HepG2 (cell line): ENCODE measurements around the gene THOP1. TPM values are rescaled to one million over a fixed set of nuclear protein-coding genes. Genes with fewer than 3 reads are reported as not detected.
A peak's percentile ranks its signal among the peaks of the same experiment; 100 is the strongest.

Experiments
- BATF2 ChIP-seq: sonication (generic); formaldehyde crosslinking; IDR thresholded peaks from 2 replicates; pipeline ENCODE4 v1.8.0; 2022; ENCODE audit warnings: mild to moderate bottlenecking, missing genetic modification reagents, moderate library complexity
- CBFB ChIP-seq: sonication (generic); formaldehyde crosslinking; IDR thresholded peaks from 2 replicates; pipeline ENCODE4 v1.4.0; 2020; ENCODE audit warnings: missing genetic modification reagents
- CBX1 ChIP-seq: IDR thresholded peaks from one replicate; pipeline ENCODE4 v1.6.1; 2016; ENCODE audit warnings: antibody characterized with exemption, low read depth
- CEBPB ChIP-seq: IDR thresholded peaks from 2 replicates; pipeline ENCODE4 v1.6.1; 2011; ENCODE audit warnings: low read depth, low read length, improper control_type of control experiment, borderline replicate concordance
- CHCHD3 ChIP-seq: sonication (generic); formaldehyde crosslinking; IDR thresholded peaks from 2 replicates; pipeline ENCODE4 v1.8.0; 2022; ENCODE audit warnings: mild to moderate bottlenecking, missing genetic modification reagents, moderate library complexity
- E2F1 ChIP-seq: sonication (generic); formaldehyde crosslinking; IDR thresholded peaks from 2 replicates; pipeline ENCODE4 v1.5.0; 2020; ENCODE audit warnings: missing genetic modification reagents
- FOXC1 ChIP-seq: sonication (generic); formaldehyde crosslinking; IDR thresholded peaks from 2 replicates; pipeline ENCODE4 v1.8.0; 2022; ENCODE audit warnings: mild to moderate bottlenecking, missing genetic modification reagents, borderline replicate concordance
- KLF11 ChIP-seq: IDR thresholded peaks from 2 replicates; pipeline ENCODE4 v1.6.1; 2016; ENCODE audit warnings: missing compliant biosample characterization
- RARA ChIP-seq: IDR thresholded peaks from 2 replicates; pipeline ENCODE4 v1.6.1; 2016; ENCODE audit warnings: missing genetic modification reagents, missing compliant biosample characterization
- REPIN1 ChIP-seq: sonication (generic); formaldehyde crosslinking; IDR thresholded peaks from 2 replicates; pipeline ENCODE4 v1.8.0; 2022; ENCODE audit warnings: missing genetic modification reagents, low read depth, mild to moderate bottlenecking, borderline replicate concordance
- SIN3A ChIP-seq: IDR thresholded peaks from 2 replicates; pipeline ENCODE4 v1.6.1; 2011; ENCODE audit warnings: low read depth, mild to moderate bottlenecking, control low read depth, low read length, borderline replicate concordance
- SNAI1 ChIP-seq: sonication (generic); formaldehyde crosslinking; IDR thresholded peaks from 2 replicates; pipeline ENCODE4 v1.5.0; 2020; ENCODE audit warnings: mild to moderate bottlenecking, missing genetic modification reagents, borderline replicate concordance
- TEAD3 ChIP-seq: optimal IDR thresholded peaks from 2 replicates; pipeline ENCODE3; 2016; ENCODE audit warnings: borderline replicate concordance
- TOPORS ChIP-seq: sonication (generic); formaldehyde crosslinking; IDR thresholded peaks from 2 replicates; pipeline ENCODE4 v1.8.0; 2023; ENCODE audit warnings: mild to moderate bottlenecking, missing genetic modification reagents
- USF2 ChIP-seq, 2 experiments: sonication (generic) in 1 of 2; formaldehyde crosslinking in 1 of 2; IDR thresholded peaks; 2 replicates each; pipeline versions ENCODE4 v1.5.1 to v1.6.1; 2011 to 2020; ENCODE audit warnings: borderline replicate concordance in 1 of 2, low read depth in 1 of 2, low read length in 1 of 2, mild to moderate bottlenecking in 1 of 2, missing genetic modification reagents in 1 of 2, moderate library complexity in 1 of 2
- ZBTB14 ChIP-seq: sonication (generic); formaldehyde crosslinking; IDR thresholded peaks from 2 replicates; pipeline ENCODE4 v1.4.0; 2020; ENCODE audit warnings: missing genetic modification reagents
- ZFAT ChIP-seq: sonication (generic); formaldehyde crosslinking; conservative IDR thresholded peaks from 2 replicates; pipeline ENCODE4 v1.8.1; 2023; ENCODE audit warnings: missing genetic modification reagents, inconsistent platforms
- ZFP91 ChIP-seq: sonication (generic); formaldehyde crosslinking; IDR thresholded peaks from 2 replicates; pipeline ENCODE4 v1.9.0; 2022; ENCODE audit warnings: missing genetic modification reagents, mild to moderate bottlenecking, borderline replicate concordance
- ZNF10 ChIP-seq: sonication (generic); formaldehyde crosslinking; IDR thresholded peaks from 2 replicates; pipeline ENCODE4 v1.4.0; 2020; ENCODE audit warnings: mild to moderate bottlenecking, low read depth, missing genetic modification reagents, borderline replicate concordance
- ZNF180 ChIP-seq: sonication (generic); formaldehyde crosslinking; IDR thresholded peaks from 2 replicates; pipeline ENCODE4 v1.4.0; 2020; ENCODE audit warnings: low read depth, missing genetic modification reagents, borderline replicate concordance
- ZZZ3 ChIP-seq: sonication (generic); formaldehyde crosslinking; IDR thresholded peaks from 2 replicates; pipeline ENCODE4 v1.4.0; 2020; ENCODE audit warnings: missing genetic modification reagents, mild to moderate bottlenecking, borderline replicate concordance
- polyA plus RNA-seq, 8 experiments: library from polyadenylated mRNA; depleted of rRNA in 3 of 8; stranded (reverse) in 7 of 8; unstranded in 1 of 8; fragments of >200 nt; fragmentation: Illumina TruSeq in 4 of 8; extraction: Trizol in 4 of 8; gene quantifications; 2 replicates each; pipeline versions ENCODE4 v1.2.1 to v1.2.3, GENCODE V29; 2011 to 2016; ENCODE audit warnings: low read depth in 4 of 8, missing spikeins in 1 of 8, mixed read lengths in 1 of 8; ENCODE audit not compliant: insufficient read depth in 1 of 8
- total RNA-seq, 5 experiments: library from RNA; depleted of rRNA; stranded (reverse); fragments of >200 nt; fragmentation: Illumina TruSeq; extraction: Trizol; gene quantifications; 2 replicates each; pipeline ENCODE4 v1.2.3, GENCODE V29; 2016; ENCODE audit warnings: low read depth in 1 of 5

Gene THOP1
- total and polyA plus RNA-seq, 2 of the 13 experiments (the other 11 are each of a cell fraction or from before 2014, with no cell fraction given), result 74.4 to 116 TPM

- TF ChIP-seq ZBTB14 (CRISPR knock-in tag) (peak; percentile 59; the same call in 1 of the 2 replicates), USF2 (IDR thresholded peaks at IDR 0.05; ENCODE audit: low read depth, low read length) (no peak), USF2 (CRISPR knock-in tag; IDR thresholded peaks at IDR 0.05; ENCODE audit: borderline replicate concordance) (no peak), KLF11 (CRISPR knock-in tag) (no peak), FOXC1 (CRISPR knock-in tag) (peak; percentile 97; the same call in 1 of the 2 replicates), TOPORS (peak; percentile 62; the same call in 1 of the 2 replicates), SIN3A (peak; percentile 32; the same call in 1 of the 2 replicates), ZNF180 (CRISPR knock-in tag) (no peak), ZFP91 (CRISPR knock-in tag) (peak; percentile 79), ZFAT (no peak), REPIN1 (CRISPR knock-in tag) (peak; percentile 84; the same call in 1 of the 2 replicates), BATF2 (CRISPR knock-in tag) (peak; percentile 65; the same call in 1 of the 2 replicates), TEAD3 (CRISPR knock-in tag) (peak; percentile 32), RARA (CRISPR knock-in tag) (peak; percentile 23; the same call in 1 of the 2 replicates), SNAI1 (0 out of 2 replicates have a peak, but pooled peaks have one; percentile 50), E2F1 (CRISPR knock-in tag) (no peak), CHCHD3 (CRISPR knock-in tag) (no peak), ZNF10 (CRISPR knock-in tag) (no peak), CBFB (no peak; the same call in 1 of the 2 replicates), CEBPB (no peak), CBX1 (peak; percentile 36), ZZZ3 (CRISPR knock-in tag) (no peak)
These were observed 55.8 kb downstream of the THOP1 start, which contains the start of gene ZNF555 (continued) for GRCh38 chr19:2840794-2841791.
